K562 (cell line): ENCODE data around the gene NCAPG2. TPM values are rescaled to one million over a fixed set of nuclear protein-coding genes. Genes with fewer than 3 reads are reported as not detected.

Experiments used
- ARID2 ChIP-seq: fragments of 450-650 bp; IDR thresholded peaks from 2 replicates; pipeline ENCODE4 v1.6.1; 2017; ENCODE audit warnings: antibody characterized with exemption, mild to moderate bottlenecking
- CBX3 ChIP-seq, 2 experiments: IDR thresholded peaks; 1 replicate in 1 of 2; 2 replicates in 1 of 2; pipeline ENCODE4 v1.6.1; 2012; ENCODE audit warnings: inconsistent platforms in 2 of 2, low read length in 2 of 2, borderline replicate concordance in 1 of 2, control low read depth in 1 of 2
- FOSL1 ChIP-seq: fragments of 200-800 bp; sonication (Bioruptor generic); conservative IDR thresholded peaks from 2 replicates; pipeline ENCODE4 v1.6.1; 2016; ENCODE audit warnings: missing genetic modification characterization, missing compliant biosample characterization
- FUS ChIP-seq: fragments of 200-400 bp; formaldehyde crosslinking; optimal IDR thresholded peaks from 2 replicates; pipeline ENCODE3; 2017; ENCODE audit warnings: low read depth, low read length
- KDM4B ChIP-seq, 2 experiments: fragments of 450-650 bp in 1 of 2; sonication (generic) in 1 of 2; IDR thresholded peaks; 2 replicates each; pipeline ENCODE4 v1.6.1; 2016 to 2017; ENCODE audit warnings: borderline replicate concordance in 2 of 2, antibody characterized with exemption in 1 of 2, low read depth in 1 of 2, mild to moderate bottlenecking in 1 of 2
- KLF16 ChIP-seq: IDR thresholded peaks from 2 replicates; pipeline ENCODE4 v1.6.1; 2016; ENCODE audit warnings: antibody characterized with exemption
- NCOA2 ChIP-seq, 2 experiments: fragments of 450-650 bp; IDR thresholded peaks; 2 replicates each; pipeline ENCODE4 v1.6.1; 2018; ENCODE audit warnings: mild to moderate bottlenecking in 2 of 2, moderate library complexity in 1 of 2; ENCODE audit not compliant: partially characterized antibody in 2 of 2
- NRF1 ChIP-seq, 2 experiments: fragments of 450-650 bp; IDR thresholded peaks in 1 of 2; conservative IDR thresholded peaks in 1 of 2; 2 replicates each; pipeline ENCODE4 v1.6.1; 2014; ENCODE audit warnings: mild to moderate bottlenecking in 2 of 2
- RBM15 ChIP-seq: fragments of 200-400 bp; formaldehyde crosslinking; IDR thresholded peaks from 2 replicates; pipeline ENCODE4 v1.6.1; 2018; ENCODE audit warnings: mild to moderate bottlenecking, low read length, moderate library complexity; ENCODE audit not compliant: insufficient read depth
- RFX1 ChIP-seq: fragments of 450-650 bp; IDR thresholded peaks from 2 replicates; pipeline ENCODE4 v1.6.1; 2016; ENCODE audit warnings: mild to moderate bottlenecking, moderate library complexity
- RNF219 ChIP-seq: fragments of 250-450 bp; sonication (Bioruptor Pico); IDR thresholded peaks from 2 replicates; pipeline ENCODE4 v1.5.0; 2022; ENCODE audit warnings: mild to moderate bottlenecking
- TEAD4 ChIP-seq, 2 experiments: sonication (generic) in 1 of 2; formaldehyde crosslinking in 1 of 2; IDR thresholded peaks; 2 replicates each; pipeline versions ENCODE4 v1.6.1 to v1.8.0; 2012 to 2022; ENCODE audit warnings: borderline replicate concordance in 1 of 2, inconsistent platforms in 1 of 2, low read length in 1 of 2, mild to moderate bottlenecking in 1 of 2, missing genetic modification reagents in 1 of 2
- ZBTB11 ChIP-seq, 3 experiments: fragments of 200-800 bp in 1 of 3; fragments of 250-450 bp in 1 of 3; fragments of 450-650 bp in 1 of 3; sonication (Bioruptor Pico) in 1 of 3; sonication (Bioruptor generic) in 1 of 3; formaldehyde crosslinking in 1 of 3; IDR thresholded peaks; 2 replicates each; pipeline versions ENCODE4 v1.6.1 to v1.8.0; 2016 to 2022; ENCODE audit warnings: mild to moderate bottlenecking in 2 of 3, missing genetic modification characterization in 2 of 3, missing compliant biosample characterization in 1 of 3, moderate library complexity in 1 of 3
- ZNF584 ChIP-seq: fragments of 200-800 bp; sonication (Bioruptor generic); IDR thresholded peaks from 2 replicates; pipeline ENCODE4 v1.6.1; 2016; ENCODE audit warnings: low read depth, mild to moderate bottlenecking, missing genetic modification characterization, missing compliant biosample characterization
- ZNF707 ChIP-seq: fragments of 250-450 bp; sonication (Bioruptor Pico); conservative IDR thresholded peaks from 2 replicates; pipeline ENCODE4 v1.8.0; 2022; ENCODE audit warnings: inconsistent platforms, mild to moderate bottlenecking, moderate library complexity
- polyA plus RNA-seq, 8 experiments: library from polyadenylated mRNA; depleted of rRNA in 4 of 8; stranded (reverse) in 5 of 8; unstranded in 3 of 8; fragments of >200 nt; fragmentation: Nextera tagmentation in 2 of 8; fragmentation: Illumina TruSeq in 1 of 8; extraction: Ambion mirVana in 2 of 8; extraction: Trizol in 1 of 8; gene quantifications; 2 replicates each; pipeline versions ENCODE4 v1.2.1 to v1.2.3, GENCODE V29; 2011 to 2014; ENCODE audit warnings: inconsistent platforms in 1 of 8, missing spikeins in 1 of 8
- total RNA-seq, 7 experiments: library from RNA; depleted of rRNA in 6 of 7; stranded (reverse); fragments of >200 nt in 6 of 7; fragmentation: Illumina TruSeq in 2 of 7; extraction: Trizol in 2 of 7; gene quantifications; 2 replicates each; pipeline versions ENCODE4 v1.2.1 to v1.2.3, GENCODE V29; 2011 to 2021; ENCODE audit warnings: low replicate concordance in 1 of 7
- TF ChIP-seq, protein P1 (sequence below): sonication (generic); formaldehyde crosslinking; IDR thresholded peaks from 2 replicates; pipeline ENCODE4 v1.8.0; 2022; ENCODE audit warnings: missing genetic modification reagents, mild to moderate bottlenecking, moderate library complexity, borderline replicate concordance
- TF ChIP-seq, protein P2 (sequence below): IDR thresholded peaks from 2 replicates; pipeline ENCODE4 v1.6.1; 2011; ENCODE audit not compliant: insufficient read length; ENCODE audit errors: extremely low read depth
- TF ChIP-seq, protein P3 (sequence below): sonication (generic); formaldehyde crosslinking; IDR thresholded peaks from 2 replicates; pipeline ENCODE4 v1.8.0; 2022; ENCODE audit warnings: mild to moderate bottlenecking, missing genetic modification reagents

NCAPG2 gene
- total and polyA plus RNA-seq, 9 of the 15 experiments (the other 6 are each of a cell fraction or from before 2014, with no cell fraction given) = 21.5 to 127 (median 86.1) TPM

GRCh38 chr7:158740657-158741293 lies 36.2 kb upstream of the NCAPG2 start (continued):
- TF ChIP-seq ZBTB11 (CRISPR knock-in tag; IDR thresholded peaks at IDR 0.05) (no peak), RFX1 (no peak; the same call in 1 of the 2 replicates), NCOA2 (IDR thresholded peaks at IDR 0.05; ENCODE audit: partially characterized antibody in 2 of 2) (no peak), CBX3 (IDR thresholded peaks at IDR 0.05; ENCODE audit: borderline replicate concordance in 1 of 2, low read length in 2 of 2) (peak in 1 of 2 experiments; percentile 87; a peak in 1 of 3 replicates), RNF219 (CRISPR knock-in tag) (no peak), ZNF584 (CRISPR knock-in tag) (no peak), ZNF707 (CRISPR knock-in tag) (no peak), TEAD4 (IDR thresholded peaks at IDR 0.05; ENCODE audit: low read length) (peak; percentile 89), TEAD4 (CRISPR knock-in tag; IDR thresholded peaks at IDR 0.05; ENCODE audit: borderline replicate concordance) (no peak), ARID2 (no peak), KLF16 (peak; percentile 58; the same call in 1 of the 2 replicates), FOSL1 (tag) (peak; percentile 97), FUS (no peak), RBM15 (no peak), NRF1 (conservative IDR thresholded peaks at IDR 0.05 in 1 of 2, IDR thresholded peaks at IDR 0.05 in 1 of 2) (no peak), KDM4B (IDR thresholded peaks at IDR 0.05; ENCODE audit: borderline replicate concordance in 2 of 2, low read depth in 1 of 2) (no peak)
- TF ChIP-seq, protein P1, sequence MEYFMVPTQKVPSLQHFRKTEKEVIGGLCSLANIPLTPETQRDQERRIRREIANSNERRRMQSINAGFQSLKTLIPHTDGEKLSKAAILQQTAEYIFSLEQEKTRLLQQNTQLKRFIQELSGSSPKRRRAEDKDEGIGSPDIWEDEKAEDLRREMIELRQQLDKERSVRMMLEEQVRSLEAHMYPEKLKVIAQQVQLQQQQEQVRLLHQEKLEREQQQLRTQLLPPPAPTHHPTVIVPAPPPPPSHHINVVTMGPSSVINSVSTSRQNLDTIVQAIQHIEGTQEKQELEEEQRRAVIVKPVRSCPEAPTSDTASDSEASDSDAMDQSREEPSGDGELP (CRISPR knock-in tag) = 0 out of 2 replicates have a peak, but pooled peaks have one; percentile 4
- TF ChIP-seq, protein P2, sequence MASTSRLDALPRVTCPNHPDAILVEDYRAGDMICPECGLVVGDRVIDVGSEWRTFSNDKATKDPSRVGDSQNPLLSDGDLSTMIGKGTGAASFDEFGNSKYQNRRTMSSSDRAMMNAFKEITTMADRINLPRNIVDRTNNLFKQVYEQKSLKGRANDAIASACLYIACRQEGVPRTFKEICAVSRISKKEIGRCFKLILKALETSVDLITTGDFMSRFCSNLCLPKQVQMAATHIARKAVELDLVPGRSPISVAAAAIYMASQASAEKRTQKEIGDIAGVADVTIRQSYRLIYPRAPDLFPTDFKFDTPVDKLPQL = no peak
- TF ChIP-seq, protein P3, sequence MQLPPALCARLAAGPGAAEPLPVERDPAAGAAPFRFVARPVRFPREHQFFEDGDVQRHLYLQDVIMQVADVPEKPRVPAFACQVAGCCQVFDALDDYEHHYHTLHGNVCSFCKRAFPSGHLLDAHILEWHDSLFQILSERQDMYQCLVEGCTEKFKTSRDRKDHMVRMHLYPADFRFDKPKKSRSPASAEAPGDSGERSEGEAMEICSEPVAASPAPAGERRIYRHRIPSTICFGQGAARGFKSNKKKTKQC (CRISPR knock-in tag) = no peak; the same call in 1 of the 2 replicates
